Naive thymus-derived CD8-positive, alpha-beta T cell (primary cell): ENCODE results near the gene CASD1. TPM values are rescaled to one million over a fixed set of nuclear protein-coding genes. Genes with fewer than 3 reads are reported as not detected.
A peak's percentile ranks its signal among the peaks of the same experiment; 100 is the strongest.

Source experiments
- ATAC-seq, 2 donors: fragments of 150-1000 bp; cut with Tn5 transposase in 1 of 2; sonication (Bioruptor Pico), chemical (Tn5 transposase) in 1 of 2; 1 replicate in 1 of 2; 2 replicates in 1 of 2; pipeline ENCODE4 v1.10.0; 2021; ENCODE audit warnings: mild to moderate bottlenecking in 2 of 2, moderate library complexity in 2 of 2
- POLR2A ChIA-PET: fragments of 350-600 bp; sonication (Branson Sonifier 250); formaldehyde crosslinking; loops from one replicate; lab custom pipeline; 2021; ENCODE audit warnings: antibody characterized with exemption; lab: Charles Lee
- DNase-seq, 10 donors: peaks; one replicate each; pipeline versions ENCODE4 v3.0.0 to v3.0.0-alpha.2; 2020 to 2022
- H3K27ac Mint-ChIP-seq, 10 donors: one replicate each; pipeline ENCODE4 v1.8.0; 2020 to 2022; ENCODE audit warnings: mild to moderate bottlenecking in 10 of 10, mixed read lengths in 10 of 10, moderate library complexity in 4 of 10, inconsistent platforms in 1 of 10
- H3K27me3 Mint-ChIP-seq, 5 donors: one replicate each; pipeline ENCODE4 v1.8.0; 2021 to 2022; ENCODE audit warnings: mixed read lengths in 5 of 5
- H3K36me3 Mint-ChIP-seq, 3 donors: one replicate each; pipeline ENCODE4 v1.8.0; 2020 to 2022; ENCODE audit warnings: mixed read lengths in 3 of 3, mild to moderate bottlenecking in 2 of 3, inconsistent platforms in 1 of 3
- H3K4me1 Mint-ChIP-seq, 4 donors: one replicate each; pipeline ENCODE4 v1.8.0; 2021 to 2022; ENCODE audit warnings: mixed read lengths in 4 of 4
- H3K4me3 Mint-ChIP-seq, 10 donors: one replicate each; pipeline ENCODE4 v1.8.0; 2020 to 2022; ENCODE audit warnings: mild to moderate bottlenecking in 10 of 10, mixed read lengths in 10 of 10, moderate library complexity in 6 of 10, inconsistent platforms in 1 of 10
- H3K9me3 Mint-ChIP-seq, 9 donors: one replicate each; pipeline ENCODE4 v1.8.0; 2020 to 2022; ENCODE audit warnings: mixed read lengths in 9 of 9, mild to moderate bottlenecking in 3 of 9, inconsistent platforms in 1 of 9, moderate library complexity in 1 of 9
- polyA plus RNA-seq, 3 donors: library from polyadenylated mRNA; unstranded; fragments of 300-500 nt; fragmentation: Illumina TruSeq; gene quantifications; one replicate each; pipeline ENCODE4 v1.2.3, GENCODE V29; 2021
- total RNA-seq, 8 experiments: library from RNA in 2 of 8; stranded (reverse) in 2 of 8; gene quantifications; one replicate each; pipeline ENCODE4 v1.2.3 and lab custom pipeline; 2021 to 2026

Gene CASD1
- total and polyA plus RNA-seq, 5 experiments from 2014 or later: 10.0 to 36.0 (median 11.3) TPM

- Mint-ChIP-seq H3K27me3 (no peaks in the 10 kb centered on the region), H3K4me1 (no peaks in the 10 kb centered on the region), H3K4me3 (no peak overlapping the region), H3K27ac (no peak overlapping the region), H3K36me3 (peaks cover 7 to 49% (median 31%) of the 10 kb centered on the region in 3 donors), H3K9me3 (peaks cover 0 to 9% (median 3%) of the 10 kb centered on the region in 9 donors)
- POLR2A ChIA-PET: no interaction called here
- DNase-seq: no peak
- no peak for ATAC-seq
Measured at GRCh38 chr7:94567396-94567795, 57.8 kb downstream of the CASD1 start.

- POLR2A ChIA-PET: no interaction called here
Measured at GRCh38 chr7:94571816-94572215, 62.2 kb downstream of the CASD1 start.

GRCh38 chr7:94575646-94576045 is 66.0 kb downstream of the CASD1 start:
- H3K4me1 Mint-ChIP-seq: peaks cover 0 to 2% (median 0%) of the 10 kb centered on the region in 4 donors
- ATAC-seq (no peak), DNase-seq (no peak)
- POLR2A ChIA-PET: no interaction called here
- H3K27me3 Mint-ChIP-seq: no peaks in the 10 kb centered on the region
- H3K9me3 Mint-ChIP-seq: peaks cover 6 to 45% (median 31%) of the 10 kb centered on the region in 9 donors
- H3K27ac Mint-ChIP-seq: no peak overlapping the region
- peaks cover 58 to 89% (median 86%) of the 10 kb centered on the region in 3 donors for H3K36me3 Mint-ChIP-seq
- H3K4me3 Mint-ChIP-seq: no peak overlapping the region

More at GRCh38 chr7:94571816-94572215, 62.2 kb downstream of the CASD1 start:
- no peak overlapping the region for H3K4me3 Mint-ChIP-seq
- H3K9me3 Mint-ChIP-seq: peaks cover 6 to 45% (median 28%) of the 10 kb centered on the region in 9 donors
- H3K27ac Mint-ChIP-seq: no peak overlapping the region
- ATAC-seq: no peak
- H3K27me3 Mint-ChIP-seq: no peaks in the 10 kb centered on the region
- peaks cover 0 to 2% (median 0%) of the 10 kb centered on the region in 4 donors for H3K4me1 Mint-ChIP-seq
- DNase-seq: no peak
- H3K36me3 Mint-ChIP-seq: peaks cover 47 to 82% (median 70%) of the 10 kb centered on the region in 3 donors

- DNase-seq (no peak), ATAC-seq (no peak)
- Mint-ChIP-seq H3K9me3 (peaks cover 6 to 45% (median 31%) of the 10 kb centered on the region in 9 donors), H3K4me1 (peaks cover 0 to 2% (median 0%) of the 10 kb centered on the region in 4 donors), H3K36me3 (peaks cover 61 to 89% (median 83%) of the 10 kb centered on the region in 3 donors), H3K4me3 (no peak overlapping the region), H3K27me3 (no peaks in the 10 kb centered on the region), H3K27ac (no peak overlapping the region)
- POLR2A ChIA-PET: no interaction called here
Measured at GRCh38 chr7:94576316-94576715, 66.7 kb downstream of the CASD1 start.

- POLR2A ChIA-PET: no interaction called here
- Mint-ChIP-seq H3K36me3 (peaks cover 62 to 88% (median 76%) of the 10 kb centered on the region in 3 donors), H3K4me3 (no peak overlapping the region), H3K9me3 (peaks cover 6 to 46% (median 29%) of the 10 kb centered on the region in 9 donors), H3K4me1 (peaks cover 0 to 2% (median 0%) of the 10 kb centered on the region in 4 donors), H3K27me3 (no peaks in the 10 kb centered on the region), H3K27ac (no peak overlapping the region)
- ATAC-seq: no peak
- DNase-seq: no peak
Measured at GRCh38 chr7:94577357-94577756, 67.7 kb downstream of the CASD1 start.

- Mint-ChIP-seq H3K4me1 (peaks cover 0 to 2% (median 0%) of the 10 kb centered on the region in 4 donors), H3K27me3 (no peaks in the 10 kb centered on the region), H3K27ac (no peak overlapping the region), H3K9me3 (peaks cover 4 to 35% (median 24%) of the 10 kb centered on the region in 9 donors), H3K36me3 (peaks cover 51 to 76% (median 64%) of the 10 kb centered on the region in 3 donors), H3K4me3 (no peak overlapping the region)
- POLR2A ChIA-PET: no interaction called here
- no peak for ATAC-seq
- no peak for DNase-seq
Measured at GRCh38 chr7:94578614-94579013, 69.0 kb downstream of the CASD1 start.

GRCh38 chr7:94579470-94579869 is 69.9 kb downstream of the CASD1 start:
- Mint-ChIP-seq H3K9me3 (peaks cover 4 to 34% (median 20%) of the 10 kb centered on the region in 9 donors), H3K27ac (no peak overlapping the region), H3K4me3 (no peak overlapping the region), H3K4me1 (peaks cover 0 to 2% (median 0%) of the 10 kb centered on the region in 4 donors), H3K36me3 (peaks cover 42 to 73% (median 56%) of the 10 kb centered on the region in 3 donors), H3K27me3 (no peaks in the 10 kb centered on the region)
- ATAC-seq (no peak), DNase-seq (no peak)
- POLR2A ChIA-PET: no interaction called here

- Mint-ChIP-seq H3K36me3 (peaks cover 32 to 62% (median 48%) of the 10 kb centered on the region in 3 donors), H3K4me3 (no peak overlapping the region), H3K4me1 (no peaks in the 10 kb centered on the region), H3K27me3 (no peaks in the 10 kb centered on the region), H3K9me3 (peaks cover 0 to 26% (median 11%) of the 10 kb centered on the region in 9 donors), H3K27ac (no peak overlapping the region)
- POLR2A ChIA-PET: no interaction called here
- DNase-seq (no peak), ATAC-seq (no peak)
Measured at GRCh38 chr7:94580601-94581000, 71.0 kb downstream of the CASD1 start.

- no peaks in the 10 kb centered on the region for H3K27me3 Mint-ChIP-seq
- H3K4me1 Mint-ChIP-seq: no peaks in the 10 kb centered on the region
- ATAC-seq: no peak
- H3K9me3 Mint-ChIP-seq: peaks cover 0 to 17% (median 3%) of the 10 kb centered on the region in 9 donors
- peak overlapping the region in 1 of 10 donors; percentile 50 for H3K27ac Mint-ChIP-seq
- DNase-seq: no peak
- peaks cover 15 to 47% (median 21%) of the 10 kb centered on the region in 3 donors for H3K36me3 Mint-ChIP-seq
- H3K4me3 Mint-ChIP-seq: no peak overlapping the region
- POLR2A ChIA-PET: interaction anchor here (1.0 kb wide), 1 partner anchor 20 kb away, joined by 4 read pairs; no protein-coding TSS in a partner anchor
Measured at GRCh38 chr7:94584113-94584512, 74.5 kb downstream of the CASD1 start.

- no peak for DNase-seq
- Mint-ChIP-seq H3K4me1 (peaks cover 0 to 11% (median 0%) of the 10 kb centered on the region in 4 donors), H3K4me3 (no peak overlapping the region), H3K9me3 (peaks cover 0 to 1% (median 0%) of the 10 kb centered on the region in 9 donors), H3K27me3 (no peaks in the 10 kb centered on the region), H3K27ac (no peak overlapping the region), H3K36me3 (peaks cover 0 to 25% (median 12%) of the 10 kb centered on the region in 3 donors)
- POLR2A ChIA-PET: no interaction called here
- no peak for ATAC-seq
Measured at GRCh38 chr7:94588075-94588474, 78.5 kb downstream of the CASD1 start.

- POLR2A ChIA-PET: no interaction called here
- Mint-ChIP-seq H3K27ac (peak overlapping the region in 1 of 10 donors; percentile 14), H3K27me3 (no peaks in the 10 kb centered on the region), H3K36me3 (peaks cover 0 to 18% (median 10%) of the 10 kb centered on the region in 3 donors), H3K4me1 (peaks cover 0 to 11% (median 0%) of the 10 kb centered on the region in 4 donors), H3K9me3 (peaks cover 0 to 1% (median 0%) of the 10 kb centered on the region in 9 donors), H3K4me3 (peak overlapping the region in 1 of 10 donors; percentile 56)
- ATAC-seq: no peak
- DNase-seq: no peak
Measured at GRCh38 chr7:94590526-94591162, 81.0 kb downstream of the CASD1 start.

GRCh38 chr7:94591176-94591575 is 81.6 kb downstream of the CASD1 start:
- ATAC-seq (no peak), DNase-seq (no peak)
- peaks cover 0 to 11% (median 0%) of the 10 kb centered on the region in 4 donors for H3K4me1 Mint-ChIP-seq
- peaks cover 0 to 1% (median 0%) of the 10 kb centered on the region in 9 donors for H3K9me3 Mint-ChIP-seq
- peak overlapping the region in 1 of 10 donors; percentile 56 for H3K4me3 Mint-ChIP-seq
- no peaks in the 10 kb centered on the region for H3K27me3 Mint-ChIP-seq
- H3K36me3 Mint-ChIP-seq: peaks cover 0 to 15% (median 10%) of the 10 kb centered on the region in 3 donors
- H3K27ac Mint-ChIP-seq: peak overlapping the region in 1 of 10 donors; percentile 14
- POLR2A ChIA-PET: no interaction called here

- Mint-ChIP-seq H3K27me3 (no peaks in the 10 kb centered on the region), H3K36me3 (peaks cover 0 to under 1% (median 0%) of the 10 kb centered on the region in 3 donors), H3K4me1 (peaks cover 0 to 11% (median 0%) of the 10 kb centered on the region in 4 donors), H3K27ac (no peak overlapping the region), H3K9me3 (no peaks in the 10 kb centered on the region), H3K4me3 (no peak overlapping the region)
- POLR2A ChIA-PET: no interaction called here
- DNase-seq: no peak
- no peak for ATAC-seq
Measured at GRCh38 chr7:94594882-94595281, 85.3 kb downstream of the CASD1 start.
